Tongue (tissue), 2 donors: ENCODE measurements around the gene LRRC4C. TPM values are rescaled to one million over a fixed set of nuclear protein-coding genes. Genes with fewer than 3 reads are reported as not detected.

ENCODE experiments used
- DNase-seq: peaks from one replicate; pipeline ENCODE4 v3.0.0-alpha.2; 2015
- total RNA-seq: library from RNA; depleted of rRNA; stranded (reverse); fragments of >200 nt; gene quantifications from one replicate; pipeline ENCODE4 v1.2.3, GENCODE V29; 2014

LRRC4C gene
- total RNA-seq, 1 donor from 2014 or later, result 4.7 TPM

- no peak for DNase-seq
Measured at GRCh38 chr11:40287916-40288803, 1171.3 kb downstream of the LRRC4C start.

- no peak for DNase-seq
Measured at GRCh38 chr11:40286137-40286536, 1173.3 kb downstream of the LRRC4C start.

GRCh38 chr11:40285558-40285957 is 1173.9 kb downstream of the LRRC4C start:
- no peak for DNase-seq

GRCh38 chr11:40281052-40281580 is 1178.3 kb downstream of the LRRC4C start:
- peak; percentile 71 for DNase-seq

- DNase-seq, result peak; percentile 31
Measured at GRCh38 chr11:40280159-40281051, 1179.0 kb downstream of the LRRC4C start.

GRCh38 chr11:40276960-40277359 is 1182.5 kb downstream of the LRRC4C start:
- DNase-seq, result no peak

GRCh38 chr11:40274017-40274416 is 1185.4 kb downstream of the LRRC4C start:
- DNase-seq, result peak; percentile 31

GRCh38 chr11:40273192-40273732 is 1186.2 kb downstream of the LRRC4C start:
- no peak for DNase-seq

- no peak for DNase-seq
Measured at GRCh38 chr11:40271361-40271760, 1188.1 kb downstream of the LRRC4C start.

- no peak for DNase-seq
Measured at GRCh38 chr11:40269865-40270264, 1189.6 kb downstream of the LRRC4C start.

- DNase-seq, result no peak
Measured at GRCh38 chr11:40268551-40268950, 1190.9 kb downstream of the LRRC4C start.

- no peak for DNase-seq
Measured at GRCh38 chr11:40255457-40255856, 1204.0 kb downstream of the LRRC4C start.

GRCh38 chr11:40253166-40253565 is 1206.3 kb downstream of the LRRC4C start:
- no peak for DNase-seq

GRCh38 chr11:40252236-40252635 is 1207.2 kb downstream of the LRRC4C start:
- no peak for DNase-seq

- DNase-seq, result no peak
Measured at GRCh38 chr11:40246983-40247382, 1212.5 kb downstream of the LRRC4C start.

- DNase-seq, result peak; percentile 29
Measured at GRCh38 chr11:40241524-40242051, 1217.9 kb downstream of the LRRC4C start.

GRCh38 chr11:40240284-40240683 is 1219.2 kb downstream of the LRRC4C start:
- no peak for DNase-seq

- DNase-seq, result no peak
Measured at GRCh38 chr11:40236526-40236925, 1222.9 kb downstream of the LRRC4C start.

- no peak for DNase-seq
Measured at GRCh38 chr11:40235841-40236240, 1223.6 kb downstream of the LRRC4C start.

- no peak for DNase-seq
Measured at GRCh38 chr11:40230821-40231220, 1228.6 kb downstream of the LRRC4C start.

- no peak for DNase-seq
Measured at GRCh38 chr11:40228662-40229061, 1230.8 kb downstream of the LRRC4C start.

- DNase-seq, result no peak
Measured at GRCh38 chr11:40227730-40228129, 1231.7 kb downstream of the LRRC4C start.
